ENCODE results near the gene ZNF417. TPM values are rescaled to one million over a fixed set of nuclear protein-coding genes. Genes with fewer than 3 reads are reported as not detected.

ZNF417 gene
- total and polyA plus RNA-seq, 2 of the 4 experiments (the other 2 are of a cell fraction): 4.0 to 23.1 TPM

- dilution Hi-C loops (cut with HindIII; ENCODE audit: low sequenced_read_pairs, unreplicated experiment) (no loop called here), in situ Hi-C loops (cut with MboI; ENCODE audit: low sequenced_read_pairs) (no loop called here), intact Hi-C loops (cut with micrococcal nuclease) (no loop called here)
- Histone ChIP-seq H4K20me1 (ENCODE audit: insufficient read depth, low read length) (no peaks in the 10 kb centered on the region), H3K4me3 (ENCODE audit: insufficient read depth, low read depth, low read length) (peak within 1 kb of the TSS; percentile 83), H4K91ac (ENCODE audit: insufficient read depth, low read depth, low read length) (no peak within 1 kb of the TSS), H3K36me3 (ENCODE audit: control insufficient read depth, insufficient read depth, low read length) (peaks cover 5% of the 10 kb centered on the region), H4K8ac (ENCODE audit: low read depth in 2 of 2, low read length in 2 of 2) (peak within 1 kb of the TSS; percentile 77 to 92), H3K18ac (ENCODE audit: low read depth, low read length) (no peak within 1 kb of the TSS), H3K27me3 (ENCODE audit: control insufficient read depth, insufficient read depth, low read length) (no peaks in the 10 kb centered on the region), H4K5ac (ENCODE audit: low read depth, low read length) (peak within 1 kb of the TSS; percentile 74), H2AK9ac (replicated peaks; ENCODE audit: low read depth, low read length, poor library complexity) (peak within 1 kb of the TSS; percentile 86), H2AK5ac (ENCODE audit: low read depth, low read length) (peak within 1 kb of the TSS; percentile 61), H3K9ac (ENCODE audit: low read depth, low read length) (peak within 1 kb of the TSS; percentile 79), H3K9me1 (ENCODE audit: insufficient read depth, low read length) (no peaks in the 10 kb centered on the region), H3K27ac (ENCODE audit: insufficient read depth, low read length) (peak within 1 kb of the TSS; percentile 63; the same call in 1 of the 2 replicates), H2BK20ac (ENCODE audit: low read depth, low read length) (no peak within 1 kb of the TSS), H3K23ac (ENCODE audit: low read depth, low read length) (peak within 1 kb of the TSS; percentile 84), H2AFZ (replicated peaks; ENCODE audit: low read length, poor library complexity) (peak within 1 kb of the TSS; percentile 94), H3K4me2 (ENCODE audit: low read depth, low read length) (peak within 1 kb of the TSS; percentile 85), H2BK15ac (ENCODE audit: low read depth, low read length) (no peak within 1 kb of the TSS; the same call in 2 of the 3 replicates), H3K9me3 (ENCODE audit: control insufficient read depth, insufficient read depth, low read length) (peaks cover 3% of the 10 kb centered on the region; the same call in 1 of the 2 replicates), H2BK5ac (ENCODE audit: low read depth, low read length, poor library complexity, severe bottlenecking) (peak within 1 kb of the TSS; percentile 54), H3K4ac (ENCODE audit: low read depth, low read length) (peak within 1 kb of the TSS; percentile 79), H3K56ac (ENCODE audit: extremely low read depth, insufficient read depth, low read length) (no peak within 1 kb of the TSS), H3K79me1 (ENCODE audit: low read depth in 1 of 2, low read length in 2 of 2) (peaks cover 16 to 25% of the 10 kb centered on the region in 2 experiments), H3K14ac (replicated peaks; ENCODE audit: low read depth, low read length) (peak within 1 kb of the TSS; percentile 79), H2BK120ac (ENCODE audit: low read depth, low read length) (no peak within 1 kb of the TSS), H3K4me1 (ENCODE audit: control insufficient read depth, insufficient read depth, low read length) (peaks cover 2% of the 10 kb centered on the region; the same call in 1 of the 2 replicates)
- ATAC-seq (ENCODE audit: low read depth) (peak; percentile 94), DNase-seq (peak; percentile 84)
- 6% methylated on average over 8 of the region's 43 CpGs; no CpG with 5 or more reads in 1 of the 2 experiments for WGBS, 2 experiments (ENCODE audit: extremely low coverage in 2 of 2, insufficient read length in 1 of 2)
- no TSS peak for BruUV-seq (replicated peaks)
- POLR2A ChIA-PET (ENCODE audit: unreplicated experiment): no interaction called here
- CTCF ChIA-PET: no interaction called here
- TF ChIP-seq CEBPB (IDR thresholded peaks at IDR 0.05; ENCODE audit: low read depth, low read length) (no peak), RAD21 (IDR thresholded peaks at IDR 0.05; ENCODE audit: low read length) (peak; percentile 23; the same call in 1 of the 2 replicates), POLR2A (IDR thresholded peaks at IDR 0.05; ENCODE audit: low read depth, low read length) (peak; percentile 67), SMC3 (IDR thresholded peaks at IDR 0.05; ENCODE audit: low read depth, low read length) (peak; percentile 27), CHD1 (IDR thresholded peaks at IDR 0.05; ENCODE audit: low read depth, low read length) (no peak), BHLHE40 (IDR thresholded peaks at IDR 0.05; ENCODE audit: low read depth, low read length) (peak; percentile 92), RFX5 (IDR thresholded peaks at IDR 0.05; ENCODE audit: low read depth, low read length) (no peak), CTCF (conservative IDR thresholded peaks at IDR 0.05; ENCODE audit: low read depth, low read length) (peak; percentile 48), USF2 (IDR thresholded peaks at IDR 0.05; ENCODE audit: low read depth, low read length) (peak; percentile 90), MXI1 (IDR thresholded peaks at IDR 0.05; ENCODE audit: borderline replicate concordance, low read depth, low read length) (peak; percentile 76; the same call in 1 of the 2 replicates)
Measured at GRCh38 chr19:57888560-57889231, 27.7 kb downstream of the ZNF417 start, which contains the start of gene ZNF814. TSS of gene ZNF814 (minus strand) at chr19:57889037. CDS start at chr19:57888802, 235 bp downstream.

All from IMR-90 (cell line).